GM12878 (cell line): ENCODE data around the gene UBXN11. TPM values are rescaled to one million over a fixed set of nuclear protein-coding genes. Genes with fewer than 3 reads are reported as not detected.

ENCODE experiments used
- ATF3 ChIP-seq: IDR thresholded peaks from 2 replicates; pipeline ENCODE4 v1.6.1; 2011; ENCODE audit warnings: low read depth, mild to moderate bottlenecking, low read length, moderate library complexity, borderline replicate concordance; ENCODE audit errors: extremely low read depth
- BCLAF1 ChIP-seq: fragments of 450-650 bp; IDR thresholded peaks from 2 replicates; pipeline ENCODE4 v1.6.1; 2017; ENCODE audit warnings: antibody characterized with exemption, mild to moderate bottlenecking, moderate library complexity
- CBX5 ChIP-seq: sonication (generic); IDR thresholded peaks from 2 replicates; pipeline ENCODE4 v1.6.1; 2016; ENCODE audit warnings: low read depth, moderate library complexity, mild to moderate bottlenecking, inconsistent platforms
- CHD2 ChIP-seq: IDR thresholded peaks from 2 replicates; pipeline ENCODE4 v1.6.1; 2011; ENCODE audit warnings: low read depth, low read length, improper control_type of control experiment, borderline replicate concordance
- CREM ChIP-seq: IDR thresholded peaks from 2 replicates; pipeline ENCODE4 v1.6.1; 2014; ENCODE audit warnings: antibody characterized with exemption, low read depth
- DPF2 ChIP-seq: fragments of 450-650 bp; IDR thresholded peaks from 2 replicates; pipeline ENCODE4 v1.6.1; 2017; ENCODE audit warnings: mild to moderate bottlenecking
- ESRRA ChIP-seq: IDR thresholded peaks from 2 replicates; pipeline ENCODE4 v1.6.1; 2012; ENCODE audit warnings: mild to moderate bottlenecking, low read length, improper control_type of control experiment
- HDGF ChIP-seq: fragments of 450-650 bp; IDR thresholded peaks from 2 replicates; pipeline ENCODE4 v1.6.1; 2016; ENCODE audit warnings: antibody characterized with exemption
- JUND ChIP-seq: IDR thresholded peaks from 2 replicates; pipeline ENCODE4 v1.6.1; 2012; ENCODE audit warnings: low read depth, mild to moderate bottlenecking, low read length, improper control_type of control experiment, moderate library complexity
- MEF2B ChIP-seq: fragments of 450-650 bp; IDR thresholded peaks from 2 replicates; pipeline ENCODE4 v1.6.1; 2018; ENCODE audit warnings: mild to moderate bottlenecking, moderate library complexity; ENCODE audit not compliant: partially characterized antibody, poor library complexity, severe bottlenecking
- MTA2 ChIP-seq: fragments of 450-650 bp; IDR thresholded peaks from 2 replicates; pipeline ENCODE4 v1.6.1; 2016; ENCODE audit warnings: low read depth, mild to moderate bottlenecking, moderate library complexity
- MXI1 ChIP-seq: fragments of 150-350 bp; IDR thresholded peaks from 2 replicates; pipeline ENCODE4 v1.6.1; 2011; ENCODE audit warnings: low read depth, mild to moderate bottlenecking, inconsistent platforms, low read length, improper control_type of control experiment
- PAX8 ChIP-seq: fragments of 450-650 bp; IDR thresholded peaks from 2 replicates; pipeline ENCODE4 v1.6.1; 2017; ENCODE audit warnings: mild to moderate bottlenecking, moderate library complexity
- POLR2A ChIP-seq: IDR thresholded peaks from 2 replicates; pipeline ENCODE4 v1.6.1; 2011; ENCODE audit warnings: low read depth, mild to moderate bottlenecking, low read length
- SMAD5 ChIP-seq: IDR thresholded peaks from 2 replicates; pipeline ENCODE4 v1.6.1; 2016; ENCODE audit warnings: antibody characterized with exemption, low read depth
- SPI1 ChIP-seq: IDR thresholded peaks from 2 replicates; pipeline ENCODE4 v1.6.1; 2011; ENCODE audit warnings: low read depth, mild to moderate bottlenecking, low read length, moderate library complexity, borderline replicate concordance; ENCODE audit not compliant: insufficient read depth
- SREBF1 ChIP-seq: IDR thresholded peaks from 2 replicates; pipeline ENCODE4 v1.6.1; 2012; ENCODE audit warnings: mild to moderate bottlenecking, low read length
- TBL1XR1 ChIP-seq: IDR thresholded peaks from 2 replicates; pipeline ENCODE4 v1.6.1; 2012; ENCODE audit warnings: low read depth, low read length, improper control_type of control experiment
- ZBTB33 ChIP-seq: fragments of 450-650 bp; IDR thresholded peaks from 2 replicates; pipeline ENCODE4 v1.6.1; 2017; ENCODE audit warnings: mild to moderate bottlenecking
- ZNF207 ChIP-seq: fragments of 450-650 bp; IDR thresholded peaks from 2 replicates; pipeline ENCODE4 v1.6.1; 2014; ENCODE audit warnings: antibody characterized with exemption, mild to moderate bottlenecking, borderline replicate concordance
- polyA plus RNA-seq, 11 experiments: library from polyadenylated mRNA; depleted of rRNA in 4 of 11; unstranded in 6 of 11; stranded (reverse) in 5 of 11; fragments of >200 nt; fragmentation: Nextera tagmentation in 4 of 11; fragmentation: Illumina TruSeq in 1 of 11; extraction: Ambion mirVana in 4 of 11; extraction: Trizol in 1 of 11; gene quantifications; 1 replicate in 1 of 11; 2 replicates in 10 of 11; pipeline versions ENCODE4 v1.2.1 to v1.2.3, GENCODE V29; 2011 to 2016; ENCODE audit warnings: inconsistent platforms in 2 of 11, missing spikeins in 2 of 11, low read depth in 1 of 11
- total RNA-seq, 4 experiments: library from RNA; depleted of rRNA in 3 of 4; stranded (reverse); fragments of >200 nt in 3 of 4; fragmentation: Illumina TruSeq in 1 of 4; extraction: Trizol in 1 of 4; gene quantifications; 2 replicates each; pipeline versions ENCODE4 v1.2.1 to v1.2.3, GENCODE V29; 2013 to 2021
- TF ChIP-seq, protein P1 (sequence below), 3 experiments: IDR thresholded peaks in 2 of 3; conservative IDR thresholded peaks in 1 of 3; 2 replicates each; pipeline ENCODE4 v1.5.1; 2011; ENCODE audit warnings: low read depth in 3 of 3, low read length in 3 of 3, mild to moderate bottlenecking in 3 of 3, control low read depth in 2 of 3, moderate library complexity in 2 of 3, inconsistent platforms in 1 of 3, mixed read lengths in 1 of 3; ENCODE audit not compliant: control insufficient read depth in 2 of 3, insufficient read depth in 1 of 3; ENCODE audit errors: extremely low read depth in 1 of 3
- TF ChIP-seq, protein P2 (sequence below): IDR thresholded peaks from 2 replicates; pipeline ENCODE4 v1.6.1; 2012; ENCODE audit warnings: low read depth, low read length, improper control_type of control experiment

UBXN11 gene
- total and polyA plus RNA-seq, 10 of the 15 experiments (the other 5 are each of a cell fraction or from before 2014, with no cell fraction given), result 0.32 to 34.4 (median 9.6) TPM

DNA sequence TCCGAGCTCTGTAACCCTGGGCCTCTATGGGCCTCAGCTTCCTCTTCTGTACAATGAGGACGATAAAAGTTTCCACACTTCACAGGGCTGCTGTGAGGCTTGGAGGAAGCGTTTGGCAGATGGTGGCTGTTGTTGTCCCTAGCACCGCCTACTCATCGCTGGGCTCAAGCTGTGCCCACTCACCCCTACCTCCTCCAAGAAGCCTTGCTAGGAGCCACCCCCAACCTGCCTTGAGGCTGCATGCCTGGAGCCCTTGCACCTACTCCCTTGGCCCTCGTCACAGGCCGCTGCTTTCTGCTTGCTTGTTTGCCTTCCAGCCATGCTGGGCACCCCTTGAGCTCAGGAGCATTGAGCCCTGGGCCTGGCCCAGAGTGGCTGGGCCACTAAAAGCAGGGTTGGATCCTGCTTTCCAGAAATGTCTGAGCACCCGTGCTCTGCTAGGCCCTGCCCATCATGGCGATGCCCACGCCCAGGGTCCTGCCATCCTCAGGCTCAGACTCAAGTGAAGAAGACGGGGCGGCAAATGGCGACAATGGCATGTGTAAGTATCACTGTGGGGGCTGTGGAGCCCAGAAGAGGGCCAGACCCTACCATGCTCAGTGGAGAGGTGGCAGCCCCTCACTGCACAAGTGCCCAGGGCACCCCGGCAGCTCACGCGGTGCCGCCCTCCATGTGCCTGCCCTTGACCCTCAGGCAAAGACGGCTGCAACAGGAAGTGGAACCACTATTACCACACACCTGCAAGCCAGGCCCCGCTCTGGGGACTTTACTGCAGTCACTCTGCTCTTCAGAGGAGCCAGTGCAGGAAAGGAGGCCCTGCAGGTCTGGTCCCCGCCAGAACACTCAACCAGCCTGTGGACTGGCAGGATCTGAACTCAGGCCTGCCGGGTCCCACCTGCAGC, 17.0 kb downstream of the UBXN11 start (continued):
- TF ChIP-seq ZBTB33 (no peak), ZNF207 (no peak), SREBF1 (no peak), MXI1 (0 out of 2 replicates have a peak, but pooled peaks have one; percentile 40), MEF2B (peak; percentile 21), BCLAF1 (no peak), CBX5 (no peak), SPI1 (peak; percentile 83), HDGF (no peak; the same call in 1 of the 2 replicates), CHD2 (0 out of 2 replicates have a peak, but pooled peaks have one; percentile 25), MTA2 (peak; percentile 33; the same call in 1 of the 2 replicates), POLR2A (peak; percentile 74), JUND (no peak), ATF3 (no peak), ESRRA (no peak), TBL1XR1 (no peak), DPF2 (peak; percentile 40; the same call in 1 of the 2 replicates), SMAD5 (no peak), CREM (0 out of 2 replicates have a peak, but pooled peaks have one; percentile 1), PAX8 (no peak)
- TF ChIP-seq, protein P1, sequence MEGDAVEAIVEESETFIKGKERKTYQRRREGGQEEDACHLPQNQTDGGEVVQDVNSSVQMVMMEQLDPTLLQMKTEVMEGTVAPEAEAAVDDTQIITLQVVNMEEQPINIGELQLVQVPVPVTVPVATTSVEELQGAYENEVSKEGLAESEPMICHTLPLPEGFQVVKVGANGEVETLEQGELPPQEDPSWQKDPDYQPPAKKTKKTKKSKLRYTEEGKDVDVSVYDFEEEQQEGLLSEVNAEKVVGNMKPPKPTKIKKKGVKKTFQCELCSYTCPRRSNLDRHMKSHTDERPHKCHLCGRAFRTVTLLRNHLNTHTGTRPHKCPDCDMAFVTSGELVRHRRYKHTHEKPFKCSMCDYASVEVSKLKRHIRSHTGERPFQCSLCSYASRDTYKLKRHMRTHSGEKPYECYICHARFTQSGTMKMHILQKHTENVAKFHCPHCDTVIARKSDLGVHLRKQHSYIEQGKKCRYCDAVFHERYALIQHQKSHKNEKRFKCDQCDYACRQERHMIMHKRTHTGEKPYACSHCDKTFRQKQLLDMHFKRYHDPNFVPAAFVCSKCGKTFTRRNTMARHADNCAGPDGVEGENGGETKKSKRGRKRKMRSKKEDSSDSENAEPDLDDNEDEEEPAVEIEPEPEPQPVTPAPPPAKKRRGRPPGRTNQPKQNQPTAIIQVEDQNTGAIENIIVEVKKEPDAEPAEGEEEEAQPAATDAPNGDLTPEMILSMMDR (IDR thresholded peaks at IDR 0.05 in 2 of 3, conservative IDR thresholded peaks at IDR 0.05 in 1 of 3; ENCODE audit: control insufficient read depth in 2 of 3, extremely low read depth in 1 of 3, insufficient read depth in 1 of 3, low read depth in 3 of 3, low read length in 3 of 3), result no peak
- TF ChIP-seq, protein P2, sequence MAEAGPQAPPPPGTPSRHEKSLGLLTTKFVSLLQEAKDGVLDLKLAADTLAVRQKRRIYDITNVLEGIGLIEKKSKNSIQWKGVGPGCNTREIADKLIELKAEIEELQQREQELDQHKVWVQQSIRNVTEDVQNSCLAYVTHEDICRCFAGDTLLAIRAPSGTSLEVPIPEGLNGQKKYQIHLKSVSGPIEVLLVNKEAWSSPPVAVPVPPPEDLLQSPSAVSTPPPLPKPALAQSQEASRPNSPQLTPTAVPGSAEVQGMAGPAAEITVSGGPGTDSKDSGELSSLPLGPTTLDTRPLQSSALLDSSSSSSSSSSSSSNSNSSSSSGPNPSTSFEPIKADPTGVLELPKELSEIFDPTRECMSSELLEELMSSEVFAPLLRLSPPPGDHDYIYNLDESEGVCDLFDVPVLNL, result no peak
